HG03066 (cell line): ENCODE results near the gene SIMC1.
"Not testable (repeated sequence)": the region's sequence is repeated elsewhere in the genome, so short reads cannot be mapped to it uniquely, and the experiment has no call there.

Experiments
- ATAC-seq: cut with Tn5 transposase; IDR thresholded peaks from one replicate; pipeline ENCODE4 v1.9.1; 2021; ENCODE audit warnings: low read depth; ENCODE audit not compliant: unreplicated experiment

The SIMC1 gene

DNA sequence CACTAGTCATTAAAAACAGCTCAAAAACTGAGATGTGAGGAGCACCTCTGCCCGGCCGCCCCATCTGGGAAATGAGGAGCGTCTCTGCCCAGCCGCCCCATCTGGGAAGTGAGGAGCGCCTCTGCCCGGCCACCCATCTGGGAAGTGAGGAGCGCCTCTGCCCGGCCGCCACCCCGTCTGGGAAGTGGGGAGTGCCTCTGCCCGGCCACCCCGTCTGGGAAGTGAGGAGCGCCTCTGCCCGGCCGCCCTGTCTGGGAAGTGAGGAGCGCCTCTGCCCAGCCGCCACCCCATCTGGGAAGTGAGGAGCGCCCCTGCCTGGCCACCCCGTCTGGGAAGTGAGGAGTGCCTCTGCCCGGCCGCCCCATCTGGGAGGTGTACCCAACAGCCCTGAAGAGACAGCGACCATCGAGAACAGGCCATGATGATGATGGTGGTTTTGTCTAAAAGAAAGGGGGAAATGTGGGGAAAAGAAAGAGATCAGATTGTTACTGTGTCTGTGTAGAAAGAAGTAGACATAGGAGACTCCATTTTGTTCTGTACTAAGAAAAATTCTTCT, 23.7 kb upstream of the SIMC1 start:
- not testable (repeated sequence) for ATAC-seq

DNA sequence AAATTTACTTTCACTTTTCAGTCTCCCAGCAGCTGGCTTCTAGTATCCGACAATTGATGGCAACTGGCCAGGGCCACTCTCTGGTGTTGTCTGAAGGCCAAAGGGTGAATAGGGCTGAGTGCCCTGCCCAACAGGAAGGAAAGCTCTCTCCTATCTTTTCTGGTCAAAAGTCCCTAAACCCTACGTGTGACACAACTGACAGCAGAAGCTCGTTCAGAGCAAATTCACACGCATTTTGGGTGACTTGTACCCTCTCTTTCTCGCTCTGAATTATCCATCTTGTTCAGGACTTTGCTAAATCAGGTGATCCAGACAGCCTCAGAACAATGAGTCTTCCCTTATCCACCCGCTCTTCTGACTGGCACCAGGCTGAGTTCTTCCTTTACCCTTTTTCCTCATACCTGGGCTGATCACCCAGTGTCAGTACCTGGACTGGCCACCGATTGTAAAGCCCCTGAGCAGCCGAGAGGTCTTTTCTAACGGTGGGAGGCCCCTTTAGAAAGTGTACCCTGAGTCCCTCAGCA, 21.8 kb upstream of the SIMC1 start:
- ATAC-seq, result not testable (repeated sequence)

DNA sequence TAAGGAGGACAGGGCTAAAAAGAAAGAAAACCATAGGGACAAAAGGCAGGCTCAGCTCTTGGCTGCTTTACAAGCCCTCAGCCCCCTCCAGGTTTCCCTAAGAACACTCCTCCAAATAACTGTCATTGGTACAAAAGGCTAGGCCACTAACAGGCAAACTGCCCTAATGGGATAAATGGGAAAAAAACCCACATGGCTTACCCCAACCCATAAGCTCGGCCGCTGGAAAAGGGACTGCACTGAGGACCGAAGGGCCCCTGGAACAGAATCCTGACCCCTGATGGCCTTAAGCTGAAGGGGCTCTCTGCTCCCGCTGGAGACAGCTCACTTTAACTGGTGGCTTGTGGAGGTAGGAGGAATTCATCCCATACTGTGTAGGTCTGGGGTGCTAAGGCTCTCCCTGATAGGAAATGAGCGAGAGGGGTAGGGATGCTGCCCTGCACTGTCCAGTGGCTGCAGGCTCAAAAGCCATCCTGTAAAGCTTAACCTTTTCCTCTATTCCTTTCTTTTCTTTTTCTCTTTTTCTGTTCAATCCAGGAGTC, 21.0 kb upstream of the SIMC1 start:
- ATAC-seq, result not testable (repeated sequence)

DNA sequence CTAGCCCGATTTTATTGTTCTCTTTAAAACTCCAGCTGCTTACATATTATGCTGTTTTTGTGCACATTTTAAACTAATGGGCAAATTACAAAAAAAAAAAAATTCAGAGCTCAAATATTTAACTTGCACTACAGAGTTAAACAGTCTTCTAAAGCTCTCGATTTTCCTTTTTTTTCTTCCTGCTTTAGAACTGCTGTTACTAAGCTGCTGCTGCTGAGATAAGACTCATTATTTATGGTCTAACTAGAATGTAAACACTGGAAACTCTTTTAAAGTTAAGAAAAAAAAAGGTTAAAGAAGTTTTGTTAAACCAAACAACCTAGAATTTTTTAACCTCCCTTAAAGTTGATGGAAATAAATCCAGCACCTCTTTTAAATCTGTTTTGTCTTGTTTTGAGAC, 20.5 kb upstream of the SIMC1 start:
- ATAC-seq, result not testable (repeated sequence)

DNA sequence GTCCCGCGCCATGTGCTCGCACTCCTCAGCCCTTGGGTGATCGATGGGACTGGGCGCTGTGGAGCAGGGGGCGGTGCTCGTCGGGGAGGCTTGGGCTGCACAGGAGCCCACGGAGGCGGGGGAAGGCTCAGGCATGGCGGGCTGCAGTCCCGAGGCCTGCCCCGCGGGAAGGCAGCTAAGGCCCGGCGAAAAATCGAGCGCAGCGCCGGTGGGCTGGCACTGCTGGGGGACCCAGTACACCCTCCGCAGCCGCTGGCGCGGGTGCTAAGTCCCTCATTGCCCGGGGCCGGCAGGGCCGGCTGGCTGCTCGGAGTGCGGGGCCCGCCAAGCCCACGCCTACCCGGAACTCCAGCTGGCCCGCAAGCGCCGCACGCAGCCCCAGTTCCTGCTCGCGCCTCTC, 16.2 kb upstream of the SIMC1 start:
- ATAC-seq, result not testable (repeated sequence)

DNA sequence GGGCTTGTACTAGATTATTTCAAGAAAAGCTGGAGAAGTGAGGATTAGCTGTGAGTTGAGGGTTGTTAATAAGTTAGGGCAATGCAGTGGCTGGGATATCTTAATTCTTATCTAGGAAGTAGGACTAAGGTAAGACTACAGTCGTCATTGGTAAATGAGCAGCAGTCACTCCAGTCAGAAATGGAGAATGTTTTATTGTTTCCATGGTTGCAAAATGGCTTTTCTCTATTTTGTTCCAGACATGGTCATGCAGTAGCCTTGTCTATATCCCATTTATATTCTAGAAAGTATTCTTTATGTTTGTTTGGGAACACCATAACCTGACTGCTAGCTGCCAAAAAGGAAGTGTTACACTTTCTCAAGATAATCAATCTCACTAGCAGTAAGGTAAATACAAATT, 9.9 kb upstream of the SIMC1 start:
- not testable (repeated sequence) for ATAC-seq

DNA sequence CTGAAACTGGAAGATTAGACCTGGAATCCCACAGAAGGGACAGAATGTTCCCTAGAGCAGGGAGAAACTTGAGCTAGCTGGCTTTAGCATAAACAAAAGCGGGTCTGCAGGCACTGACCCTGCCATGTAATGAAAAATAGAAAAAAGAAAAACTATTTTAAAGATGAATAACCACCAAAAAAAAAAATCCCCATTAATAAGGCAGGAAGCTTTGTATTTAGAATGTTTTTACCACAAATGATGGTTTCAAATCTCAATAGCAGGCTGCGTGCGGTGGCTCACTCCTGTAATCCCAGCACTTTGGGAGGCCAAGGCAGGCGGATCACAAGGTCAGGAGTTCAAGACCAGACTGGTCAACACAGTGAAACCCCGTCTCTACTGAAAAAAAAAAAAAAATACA, 5.0 kb upstream of the SIMC1 start:
- ATAC-seq, result not testable (repeated sequence)

DNA sequence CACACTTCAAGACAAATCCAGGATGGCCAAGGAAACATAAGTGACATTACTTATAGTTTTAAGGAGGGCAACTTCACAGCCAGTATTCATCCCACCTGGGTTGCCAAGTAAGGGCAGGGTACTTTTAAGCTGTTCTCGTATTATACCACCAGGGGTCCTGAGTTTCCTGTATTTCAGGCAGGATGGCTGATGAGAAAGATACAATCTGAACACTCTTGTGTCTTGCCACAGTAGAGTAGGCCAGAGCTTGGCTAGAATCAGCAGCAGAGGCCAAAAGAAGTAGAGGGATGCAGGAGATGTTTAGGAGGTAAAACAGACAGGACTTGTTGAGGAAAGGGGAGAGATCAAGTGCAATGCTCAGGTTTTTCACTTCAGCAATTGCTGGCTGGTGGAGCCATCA, 3.1 kb upstream of the SIMC1 start:
- ATAC-seq, result not testable (repeated sequence)

DNA sequence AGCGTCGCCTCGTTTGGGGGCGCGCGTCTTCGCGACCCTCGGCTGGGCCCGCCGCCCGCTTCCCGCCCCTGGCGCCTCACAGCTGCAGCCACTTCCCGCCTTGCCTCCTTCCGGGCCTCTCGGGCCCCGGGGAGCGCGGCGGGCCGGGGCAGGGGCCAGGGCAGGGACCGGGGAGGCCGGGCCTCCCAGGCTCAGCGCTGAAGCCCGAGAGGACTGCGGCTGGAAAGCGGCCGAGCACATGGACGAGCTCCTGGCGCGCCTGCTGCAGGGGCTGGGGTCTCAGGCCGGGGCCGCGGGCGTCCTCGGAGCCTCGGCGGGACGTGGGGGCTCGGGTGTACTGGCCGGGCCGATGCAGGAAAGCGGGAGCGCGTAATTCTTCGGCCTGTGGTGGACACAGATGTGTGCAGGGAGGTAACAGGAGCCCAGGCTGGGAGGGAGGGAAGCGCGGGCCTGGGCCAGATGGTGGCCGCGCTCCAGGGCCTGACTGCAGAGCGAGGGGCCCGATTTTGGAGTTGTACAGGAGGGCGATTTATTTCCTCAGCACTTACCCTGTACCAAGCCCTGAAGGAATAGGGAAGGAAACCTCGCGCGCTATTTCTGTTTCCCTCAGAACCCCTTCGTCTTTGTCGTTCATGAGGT, 540 bp downstream of the SIMC1 start:
- ATAC-seq, result peak; percentile 42

DNA sequence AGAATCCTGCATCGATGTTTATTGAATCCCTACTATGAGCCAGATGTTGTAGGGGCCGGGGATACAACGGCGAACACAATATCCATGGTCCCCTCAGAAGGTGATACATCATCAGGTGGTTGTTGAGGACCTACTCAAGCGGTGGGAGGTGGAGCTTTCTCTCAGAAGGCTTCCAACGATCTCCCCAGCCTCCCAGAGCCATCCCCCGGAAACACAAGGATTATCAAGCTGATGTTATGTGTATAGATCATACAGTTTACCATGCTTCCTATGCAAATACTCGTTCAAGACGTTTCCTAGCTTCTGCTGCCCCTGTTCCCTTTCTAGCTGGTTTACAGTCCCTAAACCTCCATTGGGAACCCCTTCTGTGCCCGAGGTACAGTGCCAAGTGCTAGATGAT, 1.1 kb downstream of the SIMC1 start:
- not testable (repeated sequence) for ATAC-seq

DNA sequence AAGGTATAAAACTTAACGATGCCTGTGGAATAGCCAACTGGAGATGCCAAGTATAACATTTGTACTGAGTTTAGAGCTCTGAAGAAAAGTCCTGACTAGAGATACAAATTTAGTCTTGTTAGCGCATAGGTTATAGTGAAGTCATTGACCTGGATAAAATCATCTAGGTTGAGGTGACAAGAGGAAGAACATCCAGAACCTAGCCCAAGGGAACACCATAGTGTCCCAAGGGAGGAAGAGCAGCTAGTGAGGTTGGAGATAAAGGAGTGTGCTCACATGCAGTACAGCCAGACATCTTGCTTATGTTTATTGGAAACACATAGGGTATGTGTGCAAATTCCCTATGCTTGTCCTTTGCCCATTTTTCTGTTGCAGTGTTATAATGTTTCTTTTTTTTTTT, 6.1 kb downstream of the SIMC1 start:
- ATAC-seq, result not testable (repeated sequence)

DNA sequence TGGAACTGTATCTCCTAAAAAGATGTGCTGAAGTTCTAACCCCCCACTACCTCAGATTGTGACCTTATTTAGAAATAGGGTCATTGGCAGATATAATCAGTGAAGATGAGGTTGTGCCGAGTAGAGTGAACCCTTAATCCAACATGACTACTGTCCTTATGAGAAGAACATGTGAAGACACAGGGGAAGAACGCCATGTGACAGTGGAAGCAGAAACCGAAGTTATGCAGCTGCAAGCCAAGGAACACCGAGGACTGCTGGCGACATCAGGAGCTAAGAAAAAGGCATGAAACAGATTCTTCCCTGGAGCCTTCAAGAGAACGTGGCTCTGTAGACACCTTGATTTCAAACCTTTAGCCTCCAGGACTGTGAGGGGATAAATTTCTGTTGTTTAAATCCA, 6.8 kb downstream of the SIMC1 start:
- not testable (repeated sequence) for ATAC-seq

DNA sequence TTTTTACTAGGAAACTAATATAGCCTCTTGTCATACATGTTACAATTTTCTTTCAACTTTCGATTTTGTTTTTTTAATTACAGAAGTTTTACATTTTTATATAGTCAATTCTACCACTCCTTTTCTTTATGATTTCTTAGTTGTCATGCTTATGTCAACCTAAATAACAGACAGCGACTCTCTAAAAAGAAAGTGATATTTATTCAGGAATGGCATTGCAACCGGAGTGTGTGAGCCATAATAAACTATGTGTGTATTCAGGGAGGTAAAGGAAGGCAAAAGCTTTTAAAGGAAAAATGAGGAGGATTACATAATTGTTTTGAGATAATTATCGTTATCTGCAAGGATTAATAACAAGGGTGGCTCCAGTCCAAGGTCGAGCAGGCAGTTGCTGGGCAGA, 7.3 kb downstream of the SIMC1 start:
- ATAC-seq, result not testable (repeated sequence)

DNA sequence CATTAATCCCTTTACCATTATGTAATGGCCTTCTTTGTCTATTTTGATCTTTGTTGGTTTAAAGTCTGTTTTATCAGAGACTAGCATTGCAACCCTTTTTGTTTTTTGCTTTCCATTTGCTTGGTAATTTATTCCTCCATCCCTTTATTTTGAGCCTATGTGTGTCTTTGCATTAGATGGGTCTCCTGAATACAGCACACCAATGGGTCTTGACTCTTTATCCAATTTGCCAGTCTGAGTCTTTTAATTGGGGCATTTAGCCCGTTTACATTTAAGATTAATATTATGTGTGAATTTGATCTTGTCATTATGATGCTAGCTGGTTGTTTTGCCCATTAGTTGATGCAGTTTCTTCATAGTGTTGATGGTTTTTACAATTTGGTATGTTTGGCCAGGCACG, 12.5 kb downstream of the SIMC1 start:
- not testable (repeated sequence) for ATAC-seq

DNA sequence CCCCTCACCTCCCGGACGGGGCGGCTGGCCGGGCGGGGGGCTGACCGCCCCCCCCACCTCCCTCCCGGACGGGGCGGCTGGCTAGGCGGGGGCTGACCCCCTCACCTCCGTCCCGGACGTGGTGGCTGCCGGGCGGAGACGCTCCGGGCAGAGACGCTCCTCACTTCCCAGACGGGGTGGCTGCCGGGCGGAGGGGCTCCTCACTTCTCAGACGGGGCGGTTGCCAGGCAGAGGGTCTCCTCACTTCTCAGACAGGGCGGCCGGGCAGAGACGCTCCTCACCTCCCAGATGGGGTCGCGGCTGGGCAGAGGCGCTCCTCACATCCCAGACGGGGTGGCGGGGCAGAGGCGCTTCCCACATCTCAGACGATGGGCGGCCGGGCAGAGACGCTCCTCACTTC, 13.9 kb downstream of the SIMC1 start:
- not testable (repeated sequence) for ATAC-seq

DNA sequence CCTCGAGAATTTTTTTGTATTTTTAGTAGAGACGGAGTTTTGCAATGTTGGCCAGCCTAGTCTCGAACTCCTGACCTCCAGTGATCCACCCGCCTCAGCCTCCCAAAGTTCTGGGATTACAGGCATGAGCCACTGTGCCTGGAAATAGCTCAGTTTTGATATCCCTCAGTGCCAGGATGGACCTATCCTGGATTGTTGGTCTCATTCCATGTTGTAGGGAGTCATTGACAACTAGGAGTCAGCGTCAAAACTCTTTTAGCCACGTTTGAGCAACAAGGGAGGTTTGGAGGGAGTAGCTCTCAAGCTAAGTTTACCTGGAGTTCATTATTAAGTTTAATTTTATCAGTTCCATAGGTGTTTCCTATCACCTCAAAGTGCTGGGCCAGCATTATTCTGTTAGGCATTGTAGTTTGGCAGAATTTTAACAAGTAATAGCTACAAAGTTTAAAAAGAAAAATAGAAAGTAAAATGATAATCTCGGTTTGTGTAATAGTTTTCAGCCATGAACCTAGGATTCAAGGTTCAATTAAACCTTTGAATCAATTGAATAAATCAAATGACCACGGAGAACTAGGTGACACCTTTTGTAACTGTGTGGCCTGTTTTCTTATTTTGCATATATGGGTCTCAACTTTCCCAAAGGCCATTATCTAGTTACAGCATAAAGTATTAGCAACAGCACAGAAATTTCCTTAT, 15.3 kb downstream of the SIMC1 start:
- not testable (repeated sequence) for ATAC-seq

DNA sequence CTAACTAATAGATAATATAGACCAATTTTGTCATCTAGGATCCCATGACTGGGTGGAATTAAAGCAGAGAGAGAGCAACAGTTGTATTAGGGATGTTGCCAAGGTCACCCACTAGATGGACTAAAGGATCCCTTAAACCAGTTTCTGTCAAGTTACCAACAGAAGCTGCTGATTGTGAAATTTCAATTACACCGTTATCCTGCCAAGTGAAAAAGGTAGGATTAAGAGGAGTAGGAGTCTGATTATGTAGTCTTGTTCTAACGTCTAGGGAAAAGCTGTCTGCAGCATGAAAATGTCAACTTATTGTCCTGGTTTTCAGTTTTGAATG, 15.8 kb downstream of the SIMC1 start:
- ATAC-seq, result not testable (repeated sequence)

DNA sequence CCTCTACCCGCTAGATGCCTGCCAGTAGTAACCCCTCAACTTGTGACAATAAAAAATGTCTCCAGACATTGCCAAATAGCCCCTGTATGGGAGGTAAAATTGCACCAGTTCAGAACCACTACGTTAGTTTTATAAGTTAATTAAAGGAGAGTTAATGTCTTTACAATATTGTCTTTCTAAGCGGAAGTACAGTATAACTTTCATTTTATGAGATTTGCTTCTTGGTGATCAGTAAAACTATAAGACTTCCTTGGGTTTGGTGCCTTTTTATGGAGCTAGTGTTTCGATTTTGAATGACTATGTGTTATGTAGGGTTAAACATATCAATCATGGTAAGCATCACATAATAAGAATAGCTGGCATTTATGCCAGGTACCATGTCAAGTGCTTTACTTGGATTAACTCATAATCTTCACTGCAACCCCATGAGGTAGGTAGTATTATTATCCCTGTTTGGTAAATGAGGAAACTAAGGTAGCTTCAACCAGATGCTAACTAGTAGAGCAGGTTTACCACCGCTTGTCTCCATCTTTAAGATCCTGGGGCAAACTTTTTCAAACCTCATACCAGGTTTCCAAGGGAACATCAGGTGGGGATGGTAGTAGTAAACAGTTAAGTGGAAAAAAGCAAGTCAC, 19.8 kb downstream of the SIMC1 start:
- not testable (repeated sequence) for ATAC-seq

DNA sequence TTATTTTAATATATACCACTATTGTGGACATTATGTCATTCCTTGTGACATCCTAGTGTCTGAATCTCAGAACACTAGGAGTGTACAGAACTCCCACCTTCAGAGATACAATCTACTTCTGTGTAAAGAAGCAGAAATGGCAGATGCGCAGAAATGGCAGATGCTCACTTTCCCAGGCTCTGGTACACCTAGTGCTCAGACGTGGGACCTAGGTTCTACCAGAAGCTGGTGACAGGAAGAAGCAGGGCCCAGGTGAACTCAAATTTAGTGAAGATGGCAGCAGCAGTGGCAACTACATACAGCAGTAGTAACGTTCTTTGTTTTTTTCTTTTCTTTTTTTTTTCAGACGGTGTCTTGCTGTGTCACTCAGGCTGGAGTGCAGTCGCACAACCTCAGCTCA, 22.5 kb downstream of the SIMC1 start:
- not testable (repeated sequence) for ATAC-seq

DNA sequence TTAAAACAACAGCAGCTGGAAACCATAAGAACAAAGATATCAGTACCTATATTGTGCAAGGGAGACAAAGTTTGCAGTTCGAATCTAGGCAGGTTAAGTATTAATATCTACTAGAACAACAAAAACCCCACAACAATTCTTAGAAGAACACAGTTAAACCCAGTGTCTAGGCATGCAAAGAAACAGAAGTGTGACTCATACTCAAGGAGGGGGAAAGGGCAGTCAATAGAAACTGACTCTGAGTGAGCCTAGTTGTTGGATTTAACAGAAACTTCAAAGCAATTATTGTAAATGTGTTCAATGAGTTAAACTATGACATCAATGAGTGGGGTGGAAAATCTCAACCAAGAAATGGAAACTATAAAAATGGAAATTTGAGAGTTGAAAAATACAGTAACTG, 28.2 kb downstream of the SIMC1 start:
- not testable (repeated sequence) for ATAC-seq

DNA sequence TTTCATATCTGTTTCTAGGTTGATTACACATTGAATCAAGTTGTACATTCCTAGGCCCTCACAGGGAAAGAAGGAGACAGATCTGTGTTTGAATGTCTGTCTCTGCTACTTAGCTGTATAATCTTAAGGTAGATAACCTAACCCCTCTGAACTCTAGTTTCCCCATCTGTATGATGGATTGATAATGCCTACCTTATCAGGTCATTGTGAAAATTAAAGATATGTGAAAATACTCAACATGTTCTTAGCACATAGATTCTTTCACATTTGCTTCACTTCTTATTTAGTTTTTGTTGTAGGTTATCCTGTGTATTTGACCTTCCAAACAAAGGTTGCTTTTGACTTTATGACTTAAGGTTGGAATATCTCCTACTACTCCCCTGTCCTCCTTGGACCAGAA, 50.8 kb downstream of the SIMC1 start:
- ATAC-seq, result not testable (repeated sequence)
